Activated naive CD4-positive, alpha-beta T cell treated with anti-CD3 and anti-CD28 coated beads, Interleukin-2, amount 10 ng/mL, durations not matched to agents 7 days and 5 days (primary cell): ENCODE measurements around the gene ATG4D.

ENCODE experiments used
- CTCF ChIA-PET: fragments of 350-600 bp; sonication (Branson Sonifier 250); formaldehyde crosslinking; loops from one replicate; lab custom pipeline; 2021; ENCODE audit warnings: antibody characterized with exemption; lab: Charles Lee
- DNase-seq: peaks from one replicate; pipeline ENCODE4 v3.0.0-alpha.2; 2020
- H3K27ac Mint-ChIP-seq: one replicate; pipeline ENCODE4 v1.8.0; 2021; ENCODE audit warnings: mild to moderate bottlenecking, moderate library complexity, mixed read lengths
- H3K27me3 Mint-ChIP-seq: one replicate; pipeline ENCODE4 v1.8.0; 2021; ENCODE audit warnings: mild to moderate bottlenecking, mixed read lengths
- H3K36me3 Mint-ChIP-seq: one replicate; pipeline ENCODE4 v1.8.0; 2021; ENCODE audit warnings: mixed read lengths
- H3K4me1 Mint-ChIP-seq: one replicate; pipeline ENCODE4 v1.8.0; 2021; ENCODE audit warnings: mixed read lengths
- H3K4me3 Mint-ChIP-seq: one replicate; pipeline ENCODE4 v1.8.0; 2021; ENCODE audit warnings: mild to moderate bottlenecking, moderate library complexity, mixed read lengths
- H3K9me3 Mint-ChIP-seq: one replicate; pipeline ENCODE4 v1.8.0; 2021; ENCODE audit warnings: mixed read lengths

ATG4D gene

GRCh38 chr19:10551698-10552301 lies 8.1 kb downstream of the ATG4D start:
- CTCF ChIA-PET: interaction anchor here (1.0 to 2.1 kb wide), 7 partner anchors 10 to 281 kb away, joined by 3 to 12 read pairs (median 3); partner anchors contain the start of genes CDC37 and ICAM1
- H3K27ac Mint-ChIP-seq: peak overlapping the region; percentile 97
- H3K4me3 Mint-ChIP-seq: no peak overlapping the region
- H3K9me3 Mint-ChIP-seq: no peaks in the 10 kb centered on the region
- H3K36me3 Mint-ChIP-seq: peaks cover 61% of the 10 kb centered on the region
- H3K4me1 Mint-ChIP-seq: peaks cover 60% of the 10 kb centered on the region
- no peaks in the 10 kb centered on the region for H3K27me3 Mint-ChIP-seq
- DNase-seq: peak; percentile 69

DNA sequence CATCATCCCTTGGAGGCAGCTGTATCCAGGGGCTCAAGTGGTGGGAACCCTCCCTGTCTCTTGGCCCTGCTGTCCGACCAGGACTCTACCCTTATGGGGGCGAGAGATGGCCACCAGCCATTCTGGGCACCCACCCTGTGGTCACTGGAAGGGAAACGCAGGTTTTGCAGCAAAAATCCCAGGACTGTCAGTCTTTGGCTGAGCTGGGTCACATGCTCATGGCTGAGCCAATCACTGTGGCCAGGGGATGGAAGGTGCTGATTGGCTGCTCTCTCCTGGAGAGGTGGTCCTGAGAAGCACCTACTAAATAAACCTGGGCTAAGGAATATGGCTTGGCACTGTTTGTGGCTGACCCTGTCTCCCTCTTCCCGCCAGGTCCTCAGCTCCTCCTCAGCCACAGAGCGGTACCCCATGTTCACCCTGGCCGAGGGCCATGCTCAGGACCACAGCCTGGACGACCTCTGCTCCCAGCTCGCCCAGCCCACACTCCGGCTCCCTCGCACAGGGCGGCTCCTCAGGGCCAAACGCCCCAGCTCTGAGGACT lies 8.9 kb downstream of the ATG4D start:
- CTCF ChIA-PET: interaction anchor here (0.8 to 2.5 kb wide), 12 partner anchors 11 to 281 kb away, joined by 3 to 12 read pairs (median 4); partner anchors contain the start of genes ICAM1 and KRI1
- Mint-ChIP-seq H3K27ac (peak overlapping the region; percentile 97), H3K9me3 (no peaks in the 10 kb centered on the region), H3K4me3 (no peak overlapping the region), H3K27me3 (no peaks in the 10 kb centered on the region), H3K4me1 (peaks cover 58% of the 10 kb centered on the region), H3K36me3 (peaks cover 60% of the 10 kb centered on the region)
- peak; percentile 37 for DNase-seq

- H3K4me3 Mint-ChIP-seq: peak overlapping the region; percentile 66
- H3K9me3 Mint-ChIP-seq: no peaks in the 10 kb centered on the region
- CTCF ChIA-PET: interaction anchor here (0.8 to 2.5 kb wide), 13 partner anchors 9 to 282 kb away, joined by 3 to 11 read pairs (median 3); partner anchors contain the start of genes ICAM1 and KRI1
- no peaks in the 10 kb centered on the region for H3K27me3 Mint-ChIP-seq
- peaks cover 60% of the 10 kb centered on the region for H3K4me1 Mint-ChIP-seq
- no peak for DNase-seq
- peaks cover 64% of the 10 kb centered on the region for H3K36me3 Mint-ChIP-seq
- H3K27ac Mint-ChIP-seq: peak overlapping the region; percentile 97
Observed at GRCh38 chr19:10553087-10553667, 9.5 kb downstream of the ATG4D start.

- Mint-ChIP-seq H3K4me3 (peak overlapping the region; percentile 66), H3K9me3 (no peaks in the 10 kb centered on the region), H3K27ac (peak overlapping the region; percentile 97), H3K4me1 (peaks cover 60% of the 10 kb centered on the region), H3K36me3 (peaks cover 62% of the 10 kb centered on the region), H3K27me3 (no peaks in the 10 kb centered on the region)
- DNase-seq: peak; percentile 84
- CTCF ChIA-PET: interaction anchor here (1.0 to 2.5 kb wide), 11 partner anchors 9 to 146 kb away, joined by 3 to 11 read pairs (median 4); partner anchors contain the start of gene KRI1
Observed at GRCh38 chr19:10553943-10554381, 10.3 kb downstream of the ATG4D start.

GRCh38 chr19:10554760-10555609 lies 11.3 kb downstream of the ATG4D start:
- H3K36me3 Mint-ChIP-seq: peaks cover 67% of the 10 kb centered on the region

GRCh38 chr19:10555610-10555973 lies 11.9 kb downstream of the ATG4D start:
- peaks cover 68% of the 10 kb centered on the region for H3K36me3 Mint-ChIP-seq
- no peak overlapping the region for H3K4me3 Mint-ChIP-seq
- H3K4me1 Mint-ChIP-seq: peaks cover 54% of the 10 kb centered on the region
- no peaks in the 10 kb centered on the region for H3K27me3 Mint-ChIP-seq
- CTCF ChIA-PET: interaction anchor here (1.1 to 1.7 kb wide), 3 partner anchors 12 to 144 kb away, joined by 3 to 4 read pairs (median 4); no protein-coding TSS in a partner anchor
- H3K9me3 Mint-ChIP-seq: no peaks in the 10 kb centered on the region
- peak overlapping the region; percentile 97 for H3K27ac Mint-ChIP-seq
- no peak for DNase-seq

More at GRCh38 chr19:10554760-10555609, 11.3 kb downstream of the ATG4D start:
- Mint-ChIP-seq H3K27ac (peak overlapping the region; percentile 97), H3K4me1 (peaks cover 58% of the 10 kb centered on the region), H3K9me3 (no peaks in the 10 kb centered on the region), H3K4me3 (peak overlapping the region; percentile 66), H3K27me3 (no peaks in the 10 kb centered on the region)
- no peak for DNase-seq
- CTCF ChIA-PET: interaction anchor here (1.1 to 2.5 kb wide), 6 partner anchors 10 to 145 kb away, joined by 3 to 11 read pairs (median 4); partner anchors contain the start of gene KRI1

DNA sequence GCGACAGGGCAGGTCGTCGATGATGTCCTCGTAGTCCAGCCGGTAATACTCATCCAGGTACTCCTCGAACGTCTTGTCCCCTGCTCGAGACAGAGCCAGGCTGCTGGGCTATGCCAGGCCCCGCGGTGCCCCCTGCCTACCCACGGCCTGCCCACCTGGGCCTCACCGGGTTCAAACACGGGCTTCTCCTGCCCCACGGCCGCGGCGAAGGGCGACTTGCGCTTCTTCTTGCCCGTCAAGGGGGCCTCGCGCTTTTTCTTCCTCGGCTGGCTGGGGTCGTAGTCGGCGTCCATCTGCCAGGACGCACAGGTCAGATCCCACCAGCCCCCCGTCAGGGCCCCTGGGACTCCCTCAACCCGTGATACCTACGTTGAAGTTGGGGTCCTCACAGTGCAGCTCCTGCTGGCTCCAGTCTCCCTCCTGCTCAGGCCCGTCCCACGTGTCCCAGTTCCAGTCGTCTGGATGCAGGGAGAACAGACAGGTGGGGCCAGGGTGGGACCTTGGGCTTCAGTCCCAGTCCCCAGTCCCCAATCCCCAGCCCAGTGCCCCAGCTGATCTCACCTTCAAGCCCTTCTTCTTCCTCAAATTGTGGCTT lies 14.0 kb downstream of the ATG4D start:
- Mint-ChIP-seq H3K4me3 (no peak overlapping the region), H3K36me3 (peaks cover 69% of the 10 kb centered on the region), H3K9me3 (no peaks in the 10 kb centered on the region), H3K27me3 (no peaks in the 10 kb centered on the region), H3K27ac (peak overlapping the region; percentile 33), H3K4me1 (peaks cover 44% of the 10 kb centered on the region)
- DNase-seq: no peak
- CTCF ChIA-PET: interaction anchor here (0.9 kb wide), 1 partner anchor 8 kb away, joined by 3 read pairs; the partner anchor contains the start of gene KRI1

DNA sequence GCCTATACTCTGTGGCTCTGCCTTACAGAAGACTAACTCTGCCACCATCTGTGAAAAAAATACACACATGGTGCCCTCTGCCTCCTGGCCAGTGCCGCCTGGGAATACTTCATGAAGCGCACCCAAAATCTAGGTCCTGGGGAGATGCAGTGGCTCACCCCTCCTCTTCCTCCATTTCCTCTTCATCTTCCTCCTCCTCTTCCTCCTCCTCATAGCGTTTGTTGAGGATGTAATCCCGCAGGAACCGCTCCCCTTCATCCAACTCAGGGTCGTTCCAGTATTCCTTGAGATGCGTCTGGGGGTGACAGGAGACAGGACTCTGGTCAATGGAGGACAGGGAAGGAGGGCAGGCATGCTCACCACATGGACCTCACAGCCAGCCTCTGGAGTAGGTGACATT lies 16.4 kb downstream of the ATG4D start:
- CTCF ChIA-PET: no interaction called here
- no peaks in the 10 kb centered on the region for H3K9me3 Mint-ChIP-seq
- no peak overlapping the region for H3K4me3 Mint-ChIP-seq
- no peaks in the 10 kb centered on the region for H3K27me3 Mint-ChIP-seq
- peaks cover 31% of the 10 kb centered on the region for H3K4me1 Mint-ChIP-seq
- H3K27ac Mint-ChIP-seq: no peak overlapping the region
- DNase-seq: no peak
- peaks cover 58% of the 10 kb centered on the region for H3K36me3 Mint-ChIP-seq

GRCh38 chr19:10562609-10563008 lies 18.9 kb downstream of the ATG4D start:
- Mint-ChIP-seq H3K36me3 (peaks cover 67% of the 10 kb centered on the region), H3K27me3 (no peaks in the 10 kb centered on the region), H3K4me3 (no peak overlapping the region), H3K9me3 (no peaks in the 10 kb centered on the region), H3K27ac (no peak overlapping the region), H3K4me1 (peaks cover 35% of the 10 kb centered on the region)
- CTCF ChIA-PET: interaction anchor here (1.5 to 1.6 kb wide), 2 partner anchors 9 to 19 kb away, joined by 4 to 5 read pairs; no protein-coding TSS in a partner anchor
- DNase-seq: no peak

DNA sequence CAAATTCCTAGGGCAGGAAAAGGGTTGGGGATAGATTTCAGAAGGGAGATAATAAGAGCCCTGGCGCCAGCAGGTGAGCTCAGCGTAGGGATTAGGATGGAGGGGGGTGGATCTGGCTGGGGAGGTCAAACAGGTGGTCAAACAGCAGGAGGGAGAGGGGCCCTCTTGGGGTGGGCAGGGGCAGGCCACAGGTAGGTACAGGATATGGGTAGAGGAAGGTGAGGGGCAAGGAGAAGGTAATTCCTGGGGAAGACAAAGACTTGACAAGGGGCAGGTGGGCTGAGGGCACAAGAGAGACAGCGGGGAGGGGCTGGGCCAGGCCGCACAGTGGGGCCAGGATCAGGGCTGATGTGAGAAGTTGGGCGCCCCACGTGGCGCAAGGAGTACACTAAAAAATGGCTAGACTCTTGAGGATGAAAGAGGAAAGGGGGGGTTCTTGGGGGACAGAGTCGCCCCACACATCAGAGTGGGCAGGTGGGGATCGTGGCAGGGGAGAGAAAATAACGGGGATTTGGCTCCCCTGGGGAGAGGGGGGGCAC lies 21.4 kb downstream of the ATG4D start:
- peaks cover 56% of the 10 kb centered on the region for H3K36me3 Mint-ChIP-seq
- peak; percentile 70 for DNase-seq
- peak overlapping the region; percentile 84 for H3K4me3 Mint-ChIP-seq
- peaks cover 44% of the 10 kb centered on the region for H3K4me1 Mint-ChIP-seq
- H3K27ac Mint-ChIP-seq: peak overlapping the region; percentile 99
- H3K27me3 Mint-ChIP-seq: no peaks in the 10 kb centered on the region
- CTCF ChIA-PET: interaction anchor here (2.8 kb wide), 1 partner anchor 11 kb away, joined by 11 read pairs; no protein-coding TSS in a partner anchor
- H3K9me3 Mint-ChIP-seq: no peaks in the 10 kb centered on the region

GRCh38 chr19:10565567-10566407 lies 22.1 kb downstream of the ATG4D start, which contains the start of gene KRI1:
KRI1 (minus strand) TSS chr19:10566010; CDS start chr19:10565999, 11 bp downstream.
- peak within 1 kb of the TSS; percentile 99 for H3K27ac Mint-ChIP-seq
- peak; percentile 99 for DNase-seq
- peaks cover 49% of the 10 kb centered on the region for H3K36me3 Mint-ChIP-seq
- CTCF ChIA-PET: interaction anchor here (0.7 to 2.8 kb wide), 6 partner anchors 9 to 134 kb away, joined by 3 to 11 read pairs (median 4); no protein-coding TSS in a partner anchor
- no peaks in the 10 kb centered on the region for H3K27me3 Mint-ChIP-seq
- peaks cover 47% of the 10 kb centered on the region for H3K4me1 Mint-ChIP-seq
- peak within 1 kb of the TSS; percentile 84 for H3K4me3 Mint-ChIP-seq
- H3K9me3 Mint-ChIP-seq: no peaks in the 10 kb centered on the region

DNA sequence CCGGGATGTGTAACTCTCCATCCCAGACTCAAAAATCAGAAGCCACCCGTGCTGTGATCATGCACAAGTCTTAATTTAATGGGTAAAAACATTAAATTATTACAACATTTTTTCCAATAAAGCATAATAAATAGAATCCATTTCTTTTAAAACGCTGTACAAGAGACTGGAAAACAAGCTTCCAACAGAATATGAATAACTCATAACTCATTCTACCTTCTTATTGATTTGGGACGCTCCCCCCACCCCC lies 22.6 kb downstream of the ATG4D start:
- H3K9me3 Mint-ChIP-seq: no peaks in the 10 kb centered on the region
- H3K27ac Mint-ChIP-seq: peak overlapping the region; percentile 99
- peak overlapping the region; percentile 84 for H3K4me3 Mint-ChIP-seq
- no peak for DNase-seq
- H3K36me3 Mint-ChIP-seq: peaks cover 43% of the 10 kb centered on the region
- peaks cover 45% of the 10 kb centered on the region for H3K4me1 Mint-ChIP-seq
- H3K27me3 Mint-ChIP-seq: no peaks in the 10 kb centered on the region
- CTCF ChIA-PET: interaction anchor here (0.6 to 2.8 kb wide), 7 partner anchors 9 to 149 kb away, joined by 3 to 11 read pairs (median 3); no protein-coding TSS in a partner anchor
